HG02870 (cell line): Measurements from ENCODE around the gene MAP4K4.
"Not testable (repeated sequence)": the region's sequence is repeated elsewhere in the genome, so short reads cannot be mapped to it uniquely, and the experiment has no call there.

Source experiments
- ATAC-seq: cut with Tn5 transposase; IDR thresholded peaks from one replicate; pipeline ENCODE4 v1.9.1; 2021; ENCODE audit warnings: mild to moderate bottlenecking, moderate library complexity; ENCODE audit not compliant: unreplicated experiment

Gene MAP4K4

GRCh38 chr2:101899265-101899664, 201.8 kb downstream of the MAP4K4 start:
- ATAC-seq = no peak

DNA sequence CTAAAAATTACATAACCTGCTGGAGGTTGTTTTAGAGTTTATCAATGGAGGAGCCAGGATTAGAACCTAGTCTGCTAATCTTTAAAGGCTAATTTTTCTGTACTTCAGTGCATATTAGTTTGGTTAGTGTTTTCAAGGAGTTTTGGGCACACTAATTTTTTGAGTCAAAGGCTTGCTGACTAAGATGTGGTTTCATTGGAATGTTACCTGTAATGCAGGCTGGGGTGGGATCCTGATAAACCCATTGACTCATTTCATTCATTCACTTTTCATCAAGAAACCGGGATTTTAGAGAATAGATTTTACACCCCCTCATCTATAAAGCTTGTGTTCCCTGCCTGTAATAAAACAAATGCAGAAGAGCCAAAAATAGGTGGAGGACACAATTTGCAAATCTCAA, 202.4 kb downstream of the MAP4K4 start:
- ATAC-seq = no peak

DNA sequence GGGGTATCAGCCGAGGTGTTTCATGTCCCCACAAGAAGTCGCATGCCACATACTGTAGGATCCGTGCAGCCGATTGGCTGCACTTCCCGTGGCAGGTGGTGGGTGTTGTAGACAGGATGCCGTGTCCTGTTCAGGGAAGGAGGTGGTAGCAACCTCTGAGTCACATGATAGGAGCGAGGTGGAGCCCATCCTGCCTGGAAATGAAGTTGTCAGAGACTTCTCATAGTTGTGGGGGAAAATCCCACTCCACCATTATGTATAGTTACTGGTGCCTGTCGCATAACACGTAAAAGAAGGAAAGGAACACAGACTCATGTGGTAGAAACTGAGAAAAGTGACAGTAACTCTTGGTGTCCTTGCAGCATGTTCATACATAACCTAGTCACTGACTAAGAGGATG, 202.9 kb downstream of the MAP4K4 start:
- peak; percentile 95 for ATAC-seq

DNA sequence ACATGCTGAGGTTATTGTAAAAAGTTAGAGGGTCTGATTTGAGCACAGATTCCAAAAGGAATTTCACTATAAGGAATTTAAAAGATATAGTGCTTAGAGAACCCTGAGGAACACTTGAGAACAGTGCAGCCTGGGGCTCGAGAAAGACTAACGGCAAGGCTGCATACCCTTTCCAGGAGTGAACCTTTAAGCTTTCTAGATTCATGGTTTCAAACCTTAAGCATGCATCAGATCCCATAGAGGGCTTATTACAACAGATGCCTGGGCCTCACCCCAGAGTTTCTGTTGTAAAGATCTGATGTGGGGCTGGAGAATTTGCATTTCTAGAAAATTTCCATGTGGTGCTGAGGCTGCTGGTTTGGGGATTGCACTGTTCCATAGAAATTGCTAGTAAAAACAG, 203.7 kb downstream of the MAP4K4 start:
- no peak for ATAC-seq

DNA sequence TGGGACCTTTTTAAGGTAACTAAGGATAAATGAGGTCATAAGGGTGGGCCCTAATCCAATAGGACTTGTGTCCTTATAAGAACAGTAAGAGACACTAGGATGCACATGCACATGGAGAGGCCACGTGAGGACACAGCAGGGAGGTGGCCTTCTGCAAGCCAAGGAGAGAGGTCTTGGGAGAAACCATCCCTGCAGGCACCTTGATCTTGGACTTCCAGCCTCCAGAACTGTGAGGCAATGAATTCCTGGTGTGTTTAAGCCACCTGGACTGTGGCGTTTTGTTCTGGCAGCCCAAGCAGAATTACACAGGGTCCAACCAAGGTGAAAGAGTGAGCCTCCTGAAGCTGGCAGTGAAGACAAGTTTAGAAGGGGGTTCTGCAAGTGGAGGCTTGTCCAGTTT, 204.7 kb downstream of the MAP4K4 start:
- no peak for ATAC-seq

DNA sequence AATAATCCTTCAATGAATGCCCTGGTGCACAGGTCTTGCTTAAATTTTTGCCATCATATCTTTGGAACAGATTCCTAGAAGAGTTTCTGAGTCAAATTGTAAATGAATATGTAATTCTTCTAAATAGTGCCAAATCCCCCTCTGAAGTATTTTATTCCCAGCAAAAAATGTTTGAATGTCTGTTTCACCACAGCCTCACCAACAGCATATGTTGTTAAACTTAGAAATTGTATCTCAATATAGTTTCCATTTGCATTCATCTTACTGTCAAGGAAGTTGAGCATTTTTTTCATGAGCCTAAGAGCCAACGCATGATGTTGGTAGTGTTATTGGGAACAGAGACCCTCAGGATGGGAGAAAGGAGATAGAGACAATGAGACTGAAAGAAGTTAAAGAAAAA, 207.4 kb downstream of the MAP4K4 start:
- no peak for ATAC-seq

DNA sequence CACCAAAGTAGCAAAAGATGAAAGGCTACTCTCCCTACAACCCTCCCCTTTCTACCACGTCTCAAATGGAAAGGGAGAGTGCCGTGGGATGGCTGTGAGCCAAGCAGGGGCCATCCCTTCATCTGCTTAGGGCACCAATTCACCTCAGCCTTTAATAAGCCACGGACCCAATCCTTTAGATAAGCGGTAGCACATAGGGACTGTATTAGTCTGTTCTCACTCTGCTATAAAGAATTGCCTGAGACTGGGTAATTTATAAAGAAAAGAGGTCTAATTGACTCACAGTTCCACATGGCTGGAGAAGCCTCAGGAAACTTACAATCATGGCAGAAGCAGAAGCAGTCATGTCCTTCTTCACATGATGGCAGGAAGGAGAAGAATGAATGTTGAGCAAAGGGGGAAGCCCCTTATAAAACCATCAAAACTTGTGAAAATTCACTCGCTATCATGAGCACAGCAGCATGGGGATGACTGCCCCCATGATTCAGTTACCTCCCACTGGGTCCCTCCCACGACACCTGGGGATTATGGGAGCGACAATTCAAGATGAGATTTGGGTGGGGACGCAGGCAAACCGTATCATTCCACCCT, 208.3 kb downstream of the MAP4K4 start:
- no peak for ATAC-seq

- no peak for ATAC-seq
These were observed 212.3 kb downstream of the MAP4K4 start for GRCh38 chr2:101909760-101910159.

DNA sequence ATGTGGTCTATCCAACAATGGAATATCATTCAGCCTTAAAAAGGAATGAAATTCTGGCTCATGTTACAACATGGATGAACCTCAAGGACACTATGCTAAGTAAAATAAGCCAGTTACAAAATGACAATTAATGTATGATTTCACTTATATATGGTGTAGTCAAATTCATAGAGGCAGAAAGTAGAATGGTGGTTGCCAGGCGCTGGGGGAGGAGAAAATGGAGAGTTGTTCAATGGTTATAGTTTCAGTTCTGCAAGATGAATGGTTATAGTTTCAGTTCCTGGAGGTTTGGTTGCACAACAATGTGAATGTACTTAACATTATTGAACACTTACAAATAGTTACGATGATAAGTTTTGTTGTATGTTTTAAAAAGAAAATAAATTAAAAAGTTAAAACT, 215.0 kb downstream of the MAP4K4 start:
- peak; percentile 91 for ATAC-seq

DNA sequence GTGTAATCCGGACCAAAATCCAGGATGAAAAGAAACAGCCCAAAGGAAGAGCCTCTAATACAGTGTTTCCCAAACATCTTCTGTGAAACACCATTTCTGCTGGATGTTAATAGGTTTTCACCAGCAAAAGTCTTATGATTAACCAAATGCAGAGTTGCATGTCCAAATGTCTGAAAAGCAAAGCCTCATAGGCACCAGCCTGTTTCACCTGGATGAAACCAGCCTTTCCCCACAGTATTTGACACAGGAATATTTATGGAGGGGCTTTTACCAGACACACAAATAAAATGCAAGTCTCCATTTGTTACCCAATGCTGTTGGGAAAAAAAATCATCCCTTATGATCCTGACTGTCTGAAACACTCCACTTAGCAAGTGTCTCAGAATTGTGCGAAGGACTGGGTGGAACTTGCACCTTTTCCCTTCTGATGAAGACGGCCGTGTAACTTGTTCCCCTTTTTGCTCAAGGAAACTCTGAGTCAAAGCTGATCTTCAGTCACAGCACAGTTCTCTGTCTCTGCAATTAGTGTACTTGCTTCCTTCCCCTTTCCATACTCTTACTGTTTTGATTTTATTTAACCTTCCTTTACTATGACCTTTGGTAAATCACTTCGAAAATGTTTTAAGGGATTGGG, 223.9 kb downstream of the MAP4K4 start:
- ATAC-seq = peak; percentile 70

GRCh38 chr2:101921953-101922325, 224.4 kb downstream of the MAP4K4 start:
- no peak for ATAC-seq

GRCh38 chr2:101924311-101924710, 226.8 kb downstream of the MAP4K4 start:
- ATAC-seq = not testable (repeated sequence)

DNA sequence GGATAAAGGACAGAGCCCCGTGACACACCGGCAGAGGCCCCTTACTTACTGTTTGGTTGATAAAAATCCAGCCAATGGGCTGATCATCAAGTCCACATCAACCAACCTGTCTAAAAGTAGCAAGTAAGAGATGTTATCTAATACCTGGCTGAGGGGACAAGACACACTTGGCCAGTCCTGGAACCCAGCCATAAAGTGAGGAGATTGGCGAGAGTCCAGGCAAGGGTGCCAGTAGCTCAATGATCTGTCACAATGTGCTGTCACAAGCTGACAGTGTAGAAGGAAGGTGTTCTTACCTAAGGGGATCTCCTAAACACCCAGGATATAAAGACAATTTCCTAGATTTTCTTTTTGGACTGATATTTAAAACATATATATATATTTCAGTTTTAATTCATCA, 232.5 kb downstream of the MAP4K4 start:
- no peak for ATAC-seq

GRCh38 chr2:101930847-101931246, 233.3 kb downstream of the MAP4K4 start:
- no peak for ATAC-seq

DNA sequence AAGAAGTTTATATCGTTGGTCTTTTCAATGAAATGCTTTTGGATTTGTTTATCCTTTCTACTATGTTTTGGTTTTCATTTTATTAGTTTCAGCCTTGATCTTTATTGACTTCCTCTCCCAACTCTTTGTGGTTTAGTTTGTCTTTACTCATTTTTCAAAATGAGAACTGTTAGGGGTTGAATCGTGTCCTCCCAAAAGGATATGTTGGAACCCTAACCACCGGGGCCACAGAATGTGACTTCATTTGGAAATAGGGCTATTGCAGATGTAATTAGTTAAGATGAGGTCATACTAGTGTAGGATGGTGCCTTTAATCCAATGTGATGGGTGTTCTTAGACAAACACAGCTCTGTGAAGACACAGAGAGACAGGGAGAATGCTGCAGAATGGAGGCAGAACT, 233.9 kb downstream of the MAP4K4 start:
- ATAC-seq = no peak

- not testable (repeated sequence) for ATAC-seq
These were observed 238.3 kb downstream of the MAP4K4 start for GRCh38 chr2:101935764-101936163.

DNA sequence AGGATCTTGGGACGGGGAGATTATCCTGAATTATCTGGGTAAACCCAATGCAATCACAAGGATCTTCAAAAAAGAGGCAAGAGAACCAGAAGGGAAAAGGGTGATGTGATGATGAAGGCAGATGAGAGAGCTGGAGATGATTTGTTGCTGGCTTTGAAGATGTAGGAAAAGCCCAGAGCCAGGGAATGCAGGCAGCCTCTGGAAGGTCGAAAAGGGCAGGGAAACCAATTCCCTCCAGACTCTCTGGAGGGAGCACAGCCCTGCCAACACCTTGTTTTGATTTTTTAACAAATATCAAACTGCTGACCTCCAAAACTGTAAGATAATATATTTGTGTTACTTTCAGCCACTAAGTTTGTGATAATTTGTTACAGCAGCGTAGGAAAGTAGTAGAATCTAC, 245.3 kb downstream of the MAP4K4 start:
- no peak for ATAC-seq
